ENCODE measurements around the gene RABL6. TPM values are rescaled to one million over a fixed set of nuclear protein-coding genes. Genes with fewer than 3 reads are reported as not detected.
A peak's percentile ranks its signal among the peaks of the same experiment; 100 is the strongest.

The RABL6 gene
- total RNA-seq, 4 donors from 2014 or later, result 54.9 to 70.7 (median 61.5) TPM

DNA sequence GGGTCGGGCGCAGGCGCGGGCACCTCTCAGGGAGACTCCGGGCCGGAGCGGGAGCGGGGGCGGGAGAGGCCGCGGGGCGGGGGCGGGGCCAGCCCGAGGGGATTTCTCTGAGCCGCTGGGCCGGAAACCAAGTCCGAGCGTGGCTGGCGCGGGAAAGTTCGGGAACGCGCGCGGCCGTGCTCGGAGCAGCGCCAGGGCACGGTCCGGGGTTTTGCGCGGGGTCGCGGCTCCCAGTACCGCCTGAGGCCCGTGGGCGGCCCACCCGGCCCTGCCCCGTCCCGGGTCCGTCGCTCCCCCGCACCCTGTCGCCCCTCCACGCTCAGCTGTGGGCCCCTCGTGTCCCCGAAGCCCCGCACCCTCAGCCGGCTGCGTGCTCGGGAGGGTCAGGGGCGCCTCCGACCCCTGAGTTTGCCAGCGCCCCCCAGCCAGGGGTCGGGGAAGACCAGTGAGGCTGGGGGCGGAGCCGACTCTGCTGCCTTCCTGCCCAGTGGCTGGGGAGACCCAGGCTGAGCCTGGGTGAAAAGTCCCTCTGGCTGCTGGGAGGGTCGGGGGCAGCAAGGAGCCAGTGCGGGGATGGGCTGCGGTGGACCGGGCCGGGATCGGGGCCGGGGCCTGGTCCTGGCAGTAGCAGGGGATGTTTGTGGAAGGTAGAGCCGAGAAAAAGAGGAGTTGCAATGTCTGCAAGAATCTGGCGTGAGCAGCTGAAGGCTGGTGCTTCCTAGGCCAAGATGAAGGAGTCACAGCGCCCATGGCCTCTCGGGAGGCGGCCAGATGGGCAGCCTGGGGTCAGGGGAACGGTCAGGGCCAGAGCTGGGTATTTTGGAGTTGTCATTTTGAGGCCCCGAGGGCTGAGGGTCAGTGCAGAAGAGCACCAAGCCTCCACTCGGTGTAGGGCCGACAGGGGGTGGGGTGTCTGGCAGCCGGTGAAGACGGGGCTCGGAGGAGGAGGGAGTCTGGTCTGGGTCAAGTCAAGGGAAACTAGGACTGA is 79.2 kb downstream of the RABL6 start:
- 2 to 5% methylated on average over 14 to 19 of the region's 76 CpGs for WGBS, 2 donors
- no peak for DNase-seq
- H3K4me3 ChIP-seq, result peak overlapping the region; percentile 80 to 100 (median 98)
- TF ChIP-seq POLR2A (IDR thresholded peaks at IDR 0.05), result no peak
- H3K36me3 ChIP-seq, result peaks cover 0 to 10% (median 0%) of the 10 kb centered on the region in 3 donors
- no peaks in the 10 kb centered on the region for H3K27me3 ChIP-seq
- H3K4me1 ChIP-seq, result peaks cover 23 to 49% (median 23%) of the 10 kb centered on the region in 3 donors
- peak overlapping the region; percentile 86 to 95 (median 92) for H3K27ac ChIP-seq
- intact Hi-C loops (cut with DNase I), result no loop called here
- no peaks in the 10 kb centered on the region for H3K9me3 ChIP-seq

DNA sequence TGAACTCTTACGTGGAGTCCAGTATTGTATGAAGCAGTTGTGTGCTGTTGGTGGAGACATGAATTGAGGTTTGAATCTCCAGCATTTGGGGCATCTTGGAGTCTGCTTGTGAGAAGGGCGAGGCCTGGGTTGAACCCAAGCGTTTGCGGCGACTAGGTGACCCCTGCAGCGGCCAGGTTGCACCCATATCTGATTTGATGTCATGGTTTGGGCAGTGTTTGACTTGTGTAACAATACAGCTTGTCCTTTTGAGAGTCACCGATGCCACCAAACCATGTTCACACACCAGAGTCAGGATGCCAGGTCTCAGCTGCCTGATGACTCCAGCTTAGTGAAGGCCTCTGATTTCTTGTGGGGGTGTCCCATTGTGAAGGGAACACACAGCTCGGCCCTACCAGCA is 80.7 kb downstream of the RABL6 start:
- Histone ChIP-seq H3K27me3 (no peaks in the 10 kb centered on the region), H3K27ac (no peak overlapping the region), H3K4me3 (no peak overlapping the region), H3K9me3 (no peaks in the 10 kb centered on the region), H3K36me3 (peaks cover 0 to 17% (median 0%) of the 10 kb centered on the region in 3 donors), H3K4me1 (peaks cover 15 to 34% (median 15%) of the 10 kb centered on the region in 3 donors)
- TF ChIP-seq, protein P1, sequence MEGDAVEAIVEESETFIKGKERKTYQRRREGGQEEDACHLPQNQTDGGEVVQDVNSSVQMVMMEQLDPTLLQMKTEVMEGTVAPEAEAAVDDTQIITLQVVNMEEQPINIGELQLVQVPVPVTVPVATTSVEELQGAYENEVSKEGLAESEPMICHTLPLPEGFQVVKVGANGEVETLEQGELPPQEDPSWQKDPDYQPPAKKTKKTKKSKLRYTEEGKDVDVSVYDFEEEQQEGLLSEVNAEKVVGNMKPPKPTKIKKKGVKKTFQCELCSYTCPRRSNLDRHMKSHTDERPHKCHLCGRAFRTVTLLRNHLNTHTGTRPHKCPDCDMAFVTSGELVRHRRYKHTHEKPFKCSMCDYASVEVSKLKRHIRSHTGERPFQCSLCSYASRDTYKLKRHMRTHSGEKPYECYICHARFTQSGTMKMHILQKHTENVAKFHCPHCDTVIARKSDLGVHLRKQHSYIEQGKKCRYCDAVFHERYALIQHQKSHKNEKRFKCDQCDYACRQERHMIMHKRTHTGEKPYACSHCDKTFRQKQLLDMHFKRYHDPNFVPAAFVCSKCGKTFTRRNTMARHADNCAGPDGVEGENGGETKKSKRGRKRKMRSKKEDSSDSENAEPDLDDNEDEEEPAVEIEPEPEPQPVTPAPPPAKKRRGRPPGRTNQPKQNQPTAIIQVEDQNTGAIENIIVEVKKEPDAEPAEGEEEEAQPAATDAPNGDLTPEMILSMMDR (IDR thresholded peaks at IDR 0.05), result no peak
- no peak for TF ChIP-seq POLR2A (IDR thresholded peaks at IDR 0.05)
- intact Hi-C loops (cut with DNase I), result no loop called here
- 43 to 82% methylated on average over 2 to 7 of the region's 8 CpGs for whole genome bisulfite sequencing, 2 donors
- no peak for DNase-seq

DNA sequence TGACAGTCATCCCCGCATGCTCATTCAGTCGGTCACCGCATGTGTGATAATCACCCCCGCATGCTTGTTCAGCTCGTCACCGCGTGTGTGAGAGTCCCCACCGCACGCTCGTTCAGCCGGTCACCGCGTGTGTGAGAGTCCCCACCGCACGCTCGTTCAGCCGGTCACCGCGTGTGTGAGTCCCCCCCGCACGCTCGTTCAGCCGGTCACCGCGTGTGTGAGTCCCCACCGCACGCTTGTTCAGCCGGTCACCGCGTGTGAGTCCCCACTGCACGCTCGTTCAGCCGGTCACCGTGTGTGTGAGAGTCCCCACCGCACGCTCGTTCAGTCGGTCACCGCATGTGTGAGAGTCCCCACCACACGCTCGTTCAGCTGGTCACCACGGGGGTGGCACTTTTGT is 82.1 kb downstream of the RABL6 start:
- no peaks in the 10 kb centered on the region for H3K9me3 ChIP-seq
- H3K27me3 ChIP-seq, result no peaks in the 10 kb centered on the region
- no peak overlapping the region for H3K27ac ChIP-seq
- intact Hi-C loops (cut with DNase I), result no loop called here
- H3K36me3 ChIP-seq, result peaks cover 0 to 28% (median 0%) of the 10 kb centered on the region in 3 donors
- no peak for DNase-seq
- 92 to 93% methylated on average over 37 to 41 of the region's 42 CpGs for WGBS, 2 donors
- TF ChIP-seq, protein P1 (IDR thresholded peaks at IDR 0.05), result no peak
- TF ChIP-seq POLR2A (IDR thresholded peaks at IDR 0.05), result no peak
- H3K4me3 ChIP-seq, result no peak overlapping the region
- H3K4me1 ChIP-seq, result peaks cover 15 to 28% (median 15%) of the 10 kb centered on the region in 3 donors

DNA sequence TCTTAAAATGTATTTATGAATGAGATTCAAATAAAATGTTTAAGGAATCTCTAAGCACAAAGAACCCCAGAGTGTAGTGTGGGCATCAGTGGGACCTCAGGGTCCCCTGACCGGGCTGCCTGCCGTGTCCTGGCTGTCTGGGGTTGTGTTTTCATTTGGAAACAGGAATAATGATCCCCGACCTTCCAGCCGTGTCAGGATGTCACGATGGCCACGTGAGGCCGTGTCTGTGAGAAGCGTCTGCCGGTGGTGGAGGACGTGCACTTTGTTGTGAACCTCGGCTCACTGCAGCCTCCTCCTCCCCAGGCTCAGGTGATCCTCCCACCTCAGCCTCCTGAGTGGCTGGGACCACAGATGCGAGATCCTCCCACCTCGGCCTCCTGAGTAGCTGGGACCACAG is 82.9 kb downstream of the RABL6 start:
- no peaks in the 10 kb centered on the region for H3K27me3 ChIP-seq
- no peak overlapping the region for H3K4me3 ChIP-seq
- no peaks in the 10 kb centered on the region for H3K9me3 ChIP-seq
- intact Hi-C loops (cut with DNase I), result no loop called here
- no peak for DNase-seq
- WGBS, 2 donors, result 62 to 92% methylated on average over 3 to 13 of the region's 13 CpGs
- TF ChIP-seq, protein P1 (IDR thresholded peaks at IDR 0.05), result no peak
- TF ChIP-seq POLR2A (IDR thresholded peaks at IDR 0.05), result no peak
- H3K4me1 ChIP-seq, result peaks cover 10 to 20% (median 14%) of the 10 kb centered on the region in 3 donors
- peaks cover 0 to 36% (median 0%) of the 10 kb centered on the region in 3 donors for H3K36me3 ChIP-seq
- no peak overlapping the region for H3K27ac ChIP-seq

Small RNA genes within 50 kb of the gene (small RNA-seq; reads per million reads assigned to genes)
- gene AL355987.2 (0 reads per million in 4 donors), gene ATP6V1G1P3 (0 reads per million in 4 donors), gene MIR4292 (0 reads per million in 4 donors), gene MIR4479 (0 to 0.18 (median 0.04) reads per million in 4 donors)

Other genes with a start within 250 kb of the RABL6 start
- gene EGFL7, start 145.0 kb upstream of the RABL6 start, total RNA-seq, result 10 to 100 TPM in 2 of 4 donors, 1 to 10 TPM in 2; 5.2 to 41.2 (median 21.2) TPM
- 10 to 100 TPM; 66.2 to 80.6 (median 75.8) TPM for gene AGPAT2, start 120.5 kb upstream of the RABL6 start, total RNA-seq
- gene DIPK1B, start 95.4 kb upstream of the RABL6 start, total RNA-seq, result 1 to 10 TPM in 3 of 4 donors, under 1 TPM in 1; 0.48 to 6.3 (median 1.1) TPM
- gene LCN10, start 65.0 kb upstream of the RABL6 start, total RNA-seq, result 1 to 10 TPM in 3 of 4 donors, under 1 TPM in 1; 0.64 to 3.8 (median 2.2) TPM
- 1 to 10 TPM in 2 of 4 donors, under 1 TPM in 1, not detected in 1; 0.82 to 6.7 (median 2.5) TPM for gene LCN6, start 59.4 kb upstream of the RABL6 start, total RNA-seq
- not detected for gene LCN8, start 49.7 kb upstream of the RABL6 start, total RNA-seq
- not detected for gene LCN15, start 43.4 kb upstream of the RABL6 start, total RNA-seq
- 100 to 1,000 TPM; 109 to 129 (median 123) TPM for gene TMEM141, start 16.6 kb upstream of the RABL6 start, total RNA-seq
- 1 to 10 TPM in 1 of 4 donors, not detected in 3; 2.1 TPM for gene CCDC183, start 11.6 kb upstream of the RABL6 start, total RNA-seq
- 1 to 10 TPM in 2 of 4 donors, under 1 TPM in 2; 0.32 to 2.3 (median 1.0) TPM for gene AJM1, start 34.5 kb downstream of the RABL6 start, total RNA-seq
- gene PHPT1, start 41.5 kb downstream of the RABL6 start, total RNA-seq, result 10 to 100 TPM; 21.9 to 53.2 (median 42.2) TPM
- gene MAMDC4, start 44.4 kb downstream of the RABL6 start, total RNA-seq, result 1 to 10 TPM; 1.8 to 2.9 (median 2.7) TPM
- gene EDF1, start 58.4 kb downstream of the RABL6 start, total RNA-seq, result 100 to 1,000 TPM; 326 to 456 (median 356) TPM
- 10 to 100 TPM in 3 of 4 donors, 1 to 10 TPM in 1; 8.0 to 20.9 (median 13.2) TPM for gene TRAF2, start 78.6 kb downstream of the RABL6 start, total RNA-seq
- 100 to 1,000 TPM; 146 to 210 (median 163) TPM for gene FBXW5, start 136.8 kb downstream of the RABL6 start, total RNA-seq
- gene C8G, start 137.3 kb downstream of the RABL6 start, total RNA-seq, result 1 to 10 TPM in 1 of 4 donors, not detected in 3; 1.6 TPM
- not detected for gene LCN12, start 144.3 kb downstream of the RABL6 start, total RNA-seq
- 100 to 1,000 TPM in 1 of 4 donors, 1 to 10 TPM in 3; 1.7 to 208 (median 4.8) TPM for gene PTGDS, start 169.6 kb downstream of the RABL6 start, total RNA-seq
- gene LCNL1, start 175.0 kb downstream of the RABL6 start, total RNA-seq, result under 1 TPM in 1 of 4 donors, not detected in 3; 0.19 TPM
- gene PAXX, start 184.5 kb downstream of the RABL6 start, total RNA-seq, result 10 to 100 TPM; 18.3 to 56.3 (median 49.6) TPM
- gene CLIC3, start 188.6 kb downstream of the RABL6 start, total RNA-seq, result 100 to 1,000 TPM in 3 of 4 donors, 10 to 100 TPM in 1; 94.8 to 442 (median 200) TPM
- 10 to 100 TPM in 2 of 4 donors, 1 to 10 TPM in 2; 3.5 to 14.7 (median 7.6) TPM for gene ABCA2, start 220.3 kb downstream of the RABL6 start, total RNA-seq
- under 1 TPM in 3 of 4 donors, not detected in 1; 0.13 to 0.38 (median 0.21) TPM for gene FUT7, start 224.1 kb downstream of the RABL6 start, total RNA-seq
- gene NPDC1, start 238.2 kb downstream of the RABL6 start, total RNA-seq, result 10 to 100 TPM; 11.9 to 45.2 (median 20.3) TPM
- gene ENTPD2, start 246.1 kb downstream of the RABL6 start, total RNA-seq, result 1 to 10 TPM in 2 of 4 donors, under 1 TPM in 2; 0.47 to 1.3 (median 0.86) TPM

Measured in esophagus squamous epithelium (tissue), 5 donors.